SK-N-SH treated with all-trans-retinoic acid at 6 μM for 48 hours (cell line): ENCODE results near the gene TRIM34.

ENCODE experiments used
- ATAC-seq: fragments of 200-7000 bp; cut with Tn5 transposase; 3 replicates; pipeline ENCODE4 v1.9.1; 2020; ENCODE audit warnings: mild to moderate bottlenecking, moderate library complexity
- ARNTL ChIP-seq: fragments of 450-650 bp; formaldehyde crosslinking; IDR thresholded peaks from 2 replicates; pipeline ENCODE4 v1.5.0; 2020; ENCODE audit warnings: low read depth, mild to moderate bottlenecking, moderate library complexity, borderline replicate concordance
- BACH2 ChIP-seq: fragments of 250-450 bp; sonication (Bioruptor Pico); IDR thresholded peaks from 2 replicates; pipeline ENCODE4 v1.9.0; 2021; ENCODE audit warnings: mild to moderate bottlenecking, borderline replicate concordance
- CSDC2 ChIP-seq: fragments of 250-450 bp; sonication (Bioruptor Pico); IDR thresholded peaks from 2 replicates; pipeline ENCODE4 v1.5.0; 2020; ENCODE audit warnings: mild to moderate bottlenecking, moderate library complexity
- ESRRG ChIP-seq: fragments of 250-450 bp; sonication (Bioruptor Pico); IDR thresholded peaks from 2 replicates; pipeline ENCODE4 v1.6.1; 2021; ENCODE audit warnings: mild to moderate bottlenecking
- GLIS3 ChIP-seq: fragments of 250-450 bp; sonication (Bioruptor Pico); IDR thresholded peaks from 2 replicates; pipeline ENCODE4 v1.5.0; 2020; ENCODE audit warnings: mild to moderate bottlenecking, moderate library complexity
- ISL1 ChIP-seq: fragments of 250-450 bp; sonication (Bioruptor Pico); IDR thresholded peaks from 2 replicates; pipeline ENCODE4 v2.1.2; 2022; ENCODE audit warnings: mild to moderate bottlenecking, moderate library complexity
- OSR1 ChIP-seq: fragments of 250-450 bp; sonication (Bioruptor Pico); IDR thresholded peaks from 2 replicates; pipeline ENCODE4 v1.8.0; 2022; ENCODE audit warnings: moderate library complexity, mild to moderate bottlenecking, inconsistent platforms
- RARB ChIP-seq: fragments of 250-450 bp; sonication (Bioruptor Pico); IDR thresholded peaks from 2 replicates; pipeline ENCODE4 v1.8.0; 2021; ENCODE audit warnings: mild to moderate bottlenecking, moderate library complexity
- SNAI2 ChIP-seq: fragments of 250-450 bp; sonication (Bioruptor Pico); IDR thresholded peaks from 2 replicates; pipeline ENCODE4 v1.5.0; 2020; ENCODE audit warnings: mild to moderate bottlenecking, moderate library complexity
- TCF4 ChIP-seq: fragments of 250-450 bp; sonication (Bioruptor Pico); IDR thresholded peaks from 2 replicates; pipeline ENCODE4 v1.8.0; 2021; ENCODE audit warnings: mild to moderate bottlenecking, moderate library complexity, borderline replicate concordance
- TOX ChIP-seq: fragments of 250-450 bp; sonication (Bioruptor Pico); IDR thresholded peaks from 2 replicates; pipeline ENCODE4 v1.8.0; 2021; ENCODE audit warnings: mild to moderate bottlenecking, moderate library complexity, borderline replicate concordance
- ZC3H10 ChIP-seq: fragments of 250-450 bp; sonication (Bioruptor Pico); IDR thresholded peaks from 2 replicates; pipeline ENCODE4 v1.5.1; 2021; ENCODE audit warnings: mild to moderate bottlenecking, moderate library complexity
- ZFP3 ChIP-seq: fragments of 250-450 bp; sonication (Bioruptor Pico); IDR thresholded peaks from 2 replicates; pipeline ENCODE4 v1.5.0; 2020; ENCODE audit warnings: mild to moderate bottlenecking, moderate library complexity
- ZFP30 ChIP-seq: fragments of 450-650 bp; formaldehyde crosslinking; IDR thresholded peaks from 2 replicates; pipeline ENCODE4 v1.5.0; 2022; ENCODE audit warnings: mild to moderate bottlenecking, moderate library complexity
- ZNF565 ChIP-seq: fragments of 450-650 bp; formaldehyde crosslinking; conservative IDR thresholded peaks from 2 replicates; pipeline ENCODE4 v1.5.0; 2020; ENCODE audit warnings: low read depth, mild to moderate bottlenecking, moderate library complexity
- ZNF70 ChIP-seq: fragments of 450-650 bp; formaldehyde crosslinking; IDR thresholded peaks from 2 replicates; pipeline ENCODE4 v1.5.0; 2020; ENCODE audit warnings: mild to moderate bottlenecking, moderate library complexity
- ZNF8 ChIP-seq: fragments of 450-650 bp; formaldehyde crosslinking; IDR thresholded peaks from 2 replicates; pipeline ENCODE4 v1.5.0; 2020; ENCODE audit warnings: mild to moderate bottlenecking, moderate library complexity
- TF ChIP-seq, protein P1 (sequence below): fragments of 250-450 bp; sonication (Bioruptor Pico); IDR thresholded peaks from 2 replicates; pipeline ENCODE4 v1.5.1; 2021; ENCODE audit warnings: mild to moderate bottlenecking, moderate library complexity
- TF ChIP-seq, protein P2 (sequence below): fragments of 250-450 bp; sonication (Bioruptor Pico); IDR thresholded peaks from 2 replicates; pipeline ENCODE4 v1.5.1; 2020; ENCODE audit warnings: low read depth, mild to moderate bottlenecking, moderate library complexity
- TF ChIP-seq, protein P3 (sequence below): fragments of 250-450 bp; sonication (Bioruptor Pico); IDR thresholded peaks from 2 replicates; pipeline ENCODE4 v1.5.0; 2020; ENCODE audit warnings: mild to moderate bottlenecking, moderate library complexity
- TF ChIP-seq, protein P4 (sequence below): fragments of 250-450 bp; sonication (Bioruptor Pico); IDR thresholded peaks from 2 replicates; pipeline ENCODE4 v1.8.0; 2020; ENCODE audit warnings: mild to moderate bottlenecking, moderate library complexity, borderline replicate concordance

TRIM34 gene

DNA sequence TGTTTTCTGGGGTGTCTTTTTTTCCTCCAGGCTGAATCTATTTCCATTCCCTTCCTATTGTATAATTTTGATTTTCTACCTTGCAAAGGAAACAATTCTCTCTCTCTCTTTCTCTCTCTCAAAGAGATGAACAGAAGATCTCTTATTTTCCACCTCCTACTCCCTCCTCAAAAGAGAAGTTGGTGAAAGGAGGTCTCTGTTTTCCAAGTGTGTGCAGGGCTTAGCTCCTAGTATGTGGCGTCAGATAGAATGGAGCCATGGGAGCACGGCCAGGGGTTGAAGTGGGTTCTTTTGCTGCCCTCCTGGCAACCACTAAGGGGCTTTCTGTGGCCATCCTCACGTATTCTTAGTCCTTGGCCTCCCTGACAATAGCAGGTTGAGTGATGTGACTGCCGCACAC lies 480 bp downstream of the TRIM34 start (continued):
- TF ChIP-seq, protein P1, sequence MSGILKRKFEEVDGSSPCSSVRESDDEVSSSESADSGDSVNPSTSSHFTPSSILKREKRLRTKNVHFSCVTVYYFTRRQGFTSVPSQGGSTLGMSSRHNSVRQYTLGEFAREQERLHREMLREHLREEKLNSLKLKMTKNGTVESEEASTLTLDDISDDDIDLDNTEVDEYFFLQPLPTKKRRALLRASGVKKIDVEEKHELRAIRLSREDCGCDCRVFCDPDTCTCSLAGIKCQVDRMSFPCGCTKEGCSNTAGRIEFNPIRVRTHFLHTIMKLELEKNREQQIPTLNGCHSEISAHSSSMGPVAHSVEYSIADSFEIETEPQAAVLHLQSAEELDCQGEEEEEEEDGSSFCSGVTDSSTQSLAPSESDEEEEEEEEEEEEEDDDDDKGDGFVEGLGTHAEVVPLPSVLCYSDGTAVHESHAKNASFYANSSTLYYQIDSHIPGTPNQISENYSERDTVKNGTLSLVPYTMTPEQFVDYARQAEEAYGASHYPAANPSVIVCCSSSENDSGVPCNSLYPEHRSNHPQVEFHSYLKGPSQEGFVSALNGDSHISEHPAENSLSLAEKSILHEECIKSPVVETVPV (CRISPR knock-in tag), result no peak
- TF ChIP-seq ZC3H10 (CRISPR knock-in tag), result no peak
- no peak for TF ChIP-seq SNAI2 (CRISPR knock-in tag)
- TF ChIP-seq BACH2 (CRISPR knock-in tag), result no peak
- no peak for TF ChIP-seq ZNF70 (CRISPR knock-in tag)
- no peak for TF ChIP-seq CSDC2 (CRISPR knock-in tag)
- no peak for TF ChIP-seq GLIS3 (CRISPR knock-in tag)

DNA sequence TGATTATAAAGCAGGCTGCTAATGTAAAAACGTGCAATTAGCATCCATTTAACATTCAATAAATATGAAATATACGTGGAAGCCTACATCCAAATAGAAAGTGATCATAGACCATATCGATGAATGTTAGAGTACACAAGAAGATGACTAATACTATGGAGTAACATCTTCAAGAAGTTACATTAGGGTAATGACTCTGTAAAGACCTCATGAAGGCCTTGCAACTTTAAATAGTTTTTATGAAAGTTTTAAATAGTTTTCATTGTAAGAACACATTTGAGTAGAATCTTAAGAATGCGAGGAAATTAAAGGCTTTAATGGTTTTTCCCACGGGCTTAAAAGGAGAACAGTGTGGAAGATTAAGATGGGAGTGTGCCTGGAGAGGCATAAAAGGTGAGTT lies 1.4 kb downstream of the TRIM34 start:
- ATAC-seq, result no peak
- TF ChIP-seq ZNF70 (CRISPR knock-in tag) (no peak), ESRRG (CRISPR knock-in tag) (no peak), ZFP30 (CRISPR knock-in tag) (no peak), GLIS3 (CRISPR knock-in tag) (no peak), TOX (no peak), ZFP3 (CRISPR knock-in tag) (no peak), ARNTL (CRISPR knock-in tag) (no peak), ISL1 (CRISPR knock-in tag) (no peak), BACH2 (CRISPR knock-in tag) (no peak), ZNF8 (CRISPR knock-in tag) (no peak), ZNF565 (CRISPR knock-in tag) (no peak)
- TF ChIP-seq, protein P1 (CRISPR knock-in tag), result no peak
- TF ChIP-seq, protein P2, sequence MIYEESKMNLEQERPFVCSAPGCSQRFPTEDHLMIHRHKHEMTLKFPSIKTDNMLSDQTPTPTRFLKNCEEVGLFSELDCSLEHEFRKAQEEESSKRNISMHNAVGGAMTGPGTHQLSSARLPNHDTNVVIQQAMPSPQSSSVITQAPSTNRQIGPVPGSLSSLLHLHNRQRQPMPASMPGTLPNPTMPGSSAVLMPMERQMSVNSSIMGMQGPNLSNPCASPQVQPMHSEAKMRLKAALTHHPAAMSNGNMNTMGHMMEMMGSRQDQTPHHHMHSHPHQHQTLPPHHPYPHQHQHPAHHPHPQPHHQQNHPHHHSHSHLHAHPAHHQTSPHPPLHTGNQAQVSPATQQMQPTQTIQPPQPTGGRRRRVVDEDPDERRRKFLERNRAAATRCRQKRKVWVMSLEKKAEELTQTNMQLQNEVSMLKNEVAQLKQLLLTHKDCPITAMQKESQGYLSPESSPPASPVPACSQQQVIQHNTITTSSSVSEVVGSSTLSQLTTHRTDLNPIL (CRISPR knock-in tag), result no peak

DNA sequence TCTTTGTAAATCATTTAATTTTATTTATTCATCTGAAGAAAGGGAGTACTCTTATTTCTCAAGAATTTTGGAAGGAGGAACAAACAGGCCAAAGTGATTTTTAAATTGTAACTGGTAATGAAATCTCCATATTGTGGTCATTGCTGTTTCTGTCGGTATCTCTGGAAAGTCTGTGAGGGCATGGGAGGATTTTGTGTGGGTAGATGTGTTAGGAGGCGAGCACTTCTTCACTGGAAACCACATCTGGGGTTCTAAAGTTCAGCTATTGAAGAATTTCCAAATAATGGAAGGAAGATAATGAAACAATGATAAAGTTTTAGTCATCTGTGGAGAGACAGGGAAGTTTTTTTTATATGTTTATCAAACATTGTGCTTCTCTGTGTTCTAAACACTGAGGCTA lies 6.6 kb downstream of the TRIM34 start:
- no peak for TF ChIP-seq TOX
- no peak for TF ChIP-seq ESRRG (CRISPR knock-in tag)
- no peak for TF ChIP-seq SNAI2 (CRISPR knock-in tag)
- TF ChIP-seq ZNF8 (CRISPR knock-in tag), result no peak
- TF ChIP-seq ZFP3 (CRISPR knock-in tag), result no peak
- no peak for TF ChIP-seq TCF4 (CRISPR knock-in tag)
- no peak for TF ChIP-seq ARNTL (CRISPR knock-in tag)
- TF ChIP-seq, protein P2 (CRISPR knock-in tag), result no peak
- no peak for TF ChIP-seq GLIS3 (CRISPR knock-in tag)
- no peak for TF ChIP-seq RARB (CRISPR knock-in tag)
- TF ChIP-seq, protein P3, sequence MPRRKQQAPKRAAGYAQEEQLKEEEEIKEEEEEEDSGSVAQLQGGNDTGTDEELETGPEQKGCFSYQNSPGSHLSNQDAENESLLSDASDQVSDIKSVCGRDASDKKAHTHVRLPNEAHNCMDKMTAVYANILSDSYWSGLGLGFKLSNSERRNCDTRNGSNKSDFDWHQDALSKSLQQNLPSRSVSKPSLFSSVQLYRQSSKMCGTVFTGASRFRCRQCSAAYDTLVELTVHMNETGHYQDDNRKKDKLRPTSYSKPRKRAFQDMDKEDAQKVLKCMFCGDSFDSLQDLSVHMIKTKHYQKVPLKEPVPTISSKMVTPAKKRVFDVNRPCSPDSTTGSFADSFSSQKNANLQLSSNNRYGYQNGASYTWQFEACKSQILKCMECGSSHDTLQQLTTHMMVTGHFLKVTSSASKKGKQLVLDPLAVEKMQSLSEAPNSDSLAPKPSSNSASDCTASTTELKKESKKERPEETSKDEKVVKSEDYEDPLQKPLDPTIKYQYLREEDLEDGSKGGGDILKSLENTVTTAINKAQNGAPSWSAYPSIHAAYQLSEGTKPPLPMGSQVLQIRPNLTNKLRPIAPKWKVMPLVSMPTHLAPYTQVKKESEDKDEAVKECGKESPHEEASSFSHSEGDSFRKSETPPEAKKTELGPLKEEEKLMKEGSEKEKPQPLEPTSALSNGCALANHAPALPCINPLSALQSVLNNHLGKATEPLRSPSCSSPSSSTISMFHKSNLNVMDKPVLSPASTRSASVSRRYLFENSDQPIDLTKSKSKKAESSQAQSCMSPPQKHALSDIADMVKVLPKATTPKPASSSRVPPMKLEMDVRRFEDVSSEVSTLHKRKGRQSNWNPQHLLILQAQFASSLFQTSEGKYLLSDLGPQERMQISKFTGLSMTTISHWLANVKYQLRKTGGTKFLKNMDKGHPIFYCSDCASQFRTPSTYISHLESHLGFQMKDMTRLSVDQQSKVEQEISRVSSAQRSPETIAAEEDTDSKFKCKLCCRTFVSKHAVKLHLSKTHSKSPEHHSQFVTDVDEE (CRISPR knock-in tag), result no peak
- TF ChIP-seq, protein P1 (CRISPR knock-in tag), result no peak
- no peak for TF ChIP-seq CSDC2 (CRISPR knock-in tag)
- no peak for TF ChIP-seq ZNF565 (CRISPR knock-in tag)
- no peak for TF ChIP-seq ZNF70 (CRISPR knock-in tag)
- no peak for TF ChIP-seq OSR1
- TF ChIP-seq, protein P4, sequence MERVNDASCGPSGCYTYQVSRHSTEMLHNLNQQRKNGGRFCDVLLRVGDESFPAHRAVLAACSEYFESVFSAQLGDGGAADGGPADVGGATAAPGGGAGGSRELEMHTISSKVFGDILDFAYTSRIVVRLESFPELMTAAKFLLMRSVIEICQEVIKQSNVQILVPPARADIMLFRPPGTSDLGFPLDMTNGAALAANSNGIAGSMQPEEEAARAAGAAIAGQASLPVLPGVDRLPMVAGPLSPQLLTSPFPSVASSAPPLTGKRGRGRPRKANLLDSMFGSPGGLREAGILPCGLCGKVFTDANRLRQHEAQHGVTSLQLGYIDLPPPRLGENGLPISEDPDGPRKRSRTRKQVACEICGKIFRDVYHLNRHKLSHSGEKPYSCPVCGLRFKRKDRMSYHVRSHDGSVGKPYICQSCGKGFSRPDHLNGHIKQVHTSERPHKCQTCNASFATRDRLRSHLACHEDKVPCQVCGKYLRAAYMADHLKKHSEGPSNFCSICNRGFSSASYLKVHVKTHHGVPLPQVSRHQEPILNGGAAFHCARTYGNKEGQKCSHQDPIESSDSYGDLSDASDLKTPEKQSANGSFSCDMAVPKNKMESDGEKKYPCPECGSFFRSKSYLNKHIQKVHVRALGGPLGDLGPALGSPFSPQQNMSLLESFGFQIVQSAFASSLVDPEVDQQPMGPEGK, result no peak
- TF ChIP-seq BACH2 (CRISPR knock-in tag), result no peak
- no peak for ATAC-seq
